Suprapubic skin (tissue), 4 donors: ENCODE measurements around the gene DNAH17. TPM values are rescaled to one million over a fixed set of nuclear protein-coding genes. Genes with fewer than 3 reads are reported as not detected.

Source experiments
- DNase-seq, 2 donors: peaks; one replicate each; pipeline ENCODE4 v3.0.0-alpha.2; 2019; ENCODE audit warnings: low spot score in 2 of 2
- H3K27ac ChIP-seq: fragments of 200-600 bp; sonication (generic); one replicate; pipeline ENCODE4 v1.5.1; 2019
- H3K27me3 ChIP-seq: fragments of 200-600 bp; sonication (generic); one replicate; pipeline ENCODE4 v1.5.1; 2019
- H3K36me3 ChIP-seq: fragments of 200-600 bp; sonication (generic); one replicate; pipeline ENCODE4 v1.5.1; 2019
- H3K4me1 ChIP-seq: fragments of 200-600 bp; sonication (generic); one replicate; pipeline ENCODE4 v1.5.1; 2019
- H3K4me3 ChIP-seq: fragments of 200-600 bp; sonication (generic); one replicate; pipeline ENCODE4 v1.5.1; 2019; ENCODE audit warnings: mild to moderate bottlenecking
- H3K9me3 ChIP-seq: fragments of 200-600 bp; sonication (generic); one replicate; pipeline ENCODE4 v1.5.1; 2019
- CTCF ChIP-seq, 2 donors: fragments of 200-600 bp in 1 of 2; fragments of 450-650 bp in 1 of 2; sonication (generic) in 1 of 2; IDR thresholded peaks; one replicate each; pipeline ENCODE4 v1.5.1; 2016 to 2019; ENCODE audit warnings: antibody characterized with exemption in 2 of 2, mild to moderate bottlenecking in 1 of 2, moderate library complexity in 1 of 2
- EP300 ChIP-seq: sonication (generic); formaldehyde crosslinking; IDR thresholded peaks from one replicate; pipeline ENCODE4 v1.6.1; 2017; ENCODE audit warnings: antibody characterized with exemption
- POLR2A ChIP-seq, 2 donors: fragments of 450-650 bp; IDR thresholded peaks; one replicate each; pipeline ENCODE4 v1.6.1; 2017; ENCODE audit warnings: antibody characterized with exemption in 2 of 2, mild to moderate bottlenecking in 2 of 2, moderate library complexity in 2 of 2
- POLR2AphosphoS5 ChIP-seq, 3 donors: sonication (generic); formaldehyde crosslinking; IDR thresholded peaks; one replicate each; pipeline ENCODE4 v1.6.1; 2017; ENCODE audit warnings: antibody characterized with exemption in 3 of 3
- WGBS: methylation state at CpG from one replicate; pipeline ENCODE4 v1.1.5; 2018; 5-methylcytosine and 5-hydroxymethylcytosine counted together
- total RNA-seq, 4 donors: library from RNA; depleted of rRNA; stranded (reverse); fragments of >200 nt; gene quantifications; one replicate each; pipeline ENCODE4 v1.1.0, GENCODE V29; 2016

DNAH17 gene
- total RNA-seq, 4 donors from 2014 or later, result 3.7 to 6.7 (median 5.2) TPM

GRCh38 chr17:78555746-78556401, 21.3 kb downstream of the DNAH17 start:
- H3K27ac ChIP-seq, result no peak overlapping the region
- TF ChIP-seq POLR2AphosphoS5 (IDR thresholded peaks at IDR 0.05), result no peak
- TF ChIP-seq EP300, result no peak
- TF ChIP-seq CTCF (IDR thresholded peaks at IDR 0.05), result no peak
- peaks cover 10% of the 10 kb centered on the region for H3K4me1 ChIP-seq
- H3K4me3 ChIP-seq, result no peak overlapping the region
- H3K36me3 ChIP-seq, result no peaks in the 10 kb centered on the region
- no peaks in the 10 kb centered on the region for H3K9me3 ChIP-seq
- DNase-seq, result no peak
- 81% methylated on average over 6 of the region's 6 CpGs for WGBS
- H3K27me3 ChIP-seq, result peaks cover 15% of the 10 kb centered on the region

- Histone ChIP-seq H3K4me1 (no peaks in the 10 kb centered on the region), H3K4me3 (no peak overlapping the region), H3K27ac (no peak overlapping the region), H3K27me3 (no peaks in the 10 kb centered on the region), H3K9me3 (no peaks in the 10 kb centered on the region), H3K36me3 (no peaks in the 10 kb centered on the region)
- TF ChIP-seq CTCF (IDR thresholded peaks at IDR 0.05) (no peak), EP300 (no peak), POLR2A (IDR thresholded peaks at IDR 0.05) (no peak), POLR2AphosphoS5 (IDR thresholded peaks at IDR 0.05) (no peak)
- WGBS, result 94% methylated on average over 6 of the region's 6 CpGs
- no peak for DNase-seq
Observed at GRCh38 chr17:78550464-78550863, 26.7 kb downstream of the DNAH17 start.

GRCh38 chr17:78548725-78549124, 28.5 kb downstream of the DNAH17 start:
- TF ChIP-seq CTCF (IDR thresholded peaks at IDR 0.05), result no peak
- TF ChIP-seq EP300, result no peak
- no peak for TF ChIP-seq POLR2AphosphoS5 (IDR thresholded peaks at IDR 0.05)
- no peak for TF ChIP-seq POLR2A (IDR thresholded peaks at IDR 0.05)
- no peaks in the 10 kb centered on the region for H3K9me3 ChIP-seq
- H3K4me1 ChIP-seq, result no peaks in the 10 kb centered on the region
- no peaks in the 10 kb centered on the region for H3K27me3 ChIP-seq
- H3K4me3 ChIP-seq, result no peak overlapping the region
- H3K27ac ChIP-seq, result no peak overlapping the region
- 90% methylated on average over 5 of the region's 5 CpGs for WGBS
- no peaks in the 10 kb centered on the region for H3K36me3 ChIP-seq
- DNase-seq, result no peak

- DNase-seq, result no peak
- TF ChIP-seq EP300, result no peak
- TF ChIP-seq POLR2A (IDR thresholded peaks at IDR 0.05), result no peak
- no peak for TF ChIP-seq POLR2AphosphoS5 (IDR thresholded peaks at IDR 0.05)
- no peak for TF ChIP-seq CTCF (IDR thresholded peaks at IDR 0.05)
- Histone ChIP-seq H3K36me3 (no peaks in the 10 kb centered on the region), H3K4me1 (no peaks in the 10 kb centered on the region), H3K4me3 (no peak overlapping the region), H3K27ac (no peak overlapping the region), H3K27me3 (no peaks in the 10 kb centered on the region), H3K9me3 (no peaks in the 10 kb centered on the region)
- WGBS, result 67% methylated on average over 1 of the region's 1 CpG
Observed at GRCh38 chr17:78547035-78547434, 30.2 kb downstream of the DNAH17 start.

GRCh38 chr17:78546476-78546875, 30.7 kb downstream of the DNAH17 start:
- no peak overlapping the region for H3K4me3 ChIP-seq
- H3K36me3 ChIP-seq, result no peaks in the 10 kb centered on the region
- no peaks in the 10 kb centered on the region for H3K4me1 ChIP-seq
- 67% methylated on average over 4 of the region's 4 CpGs for WGBS
- DNase-seq, result no peak
- H3K27ac ChIP-seq, result no peak overlapping the region
- H3K9me3 ChIP-seq, result no peaks in the 10 kb centered on the region
- no peaks in the 10 kb centered on the region for H3K27me3 ChIP-seq
- TF ChIP-seq EP300 (no peak), POLR2A (IDR thresholded peaks at IDR 0.05) (no peak), CTCF (IDR thresholded peaks at IDR 0.05) (no peak), POLR2AphosphoS5 (IDR thresholded peaks at IDR 0.05) (no peak)
